Liver (tissue), 9 donors: ENCODE measurements around the gene MED8. TPM values are rescaled to one million over a fixed set of nuclear protein-coding genes. Genes with fewer than 3 reads are reported as not detected.

ENCODE experiments used
- DNase-seq: peaks from one replicate; pipeline ENCODE4 v3.0.0-alpha.2; 2017; ENCODE audit warnings: low spot score
- H3K27ac ChIP-seq, 2 donors: one replicate each; pipeline ENCODE4 v1.7.0; 2013; ENCODE audit warnings: inconsistent platforms in 2 of 2, low read length in 2 of 2, control low read depth in 1 of 2, low read depth in 1 of 2, mild to moderate bottlenecking in 1 of 2
- H3K27me3 ChIP-seq, 4 donors: one replicate each; pipeline versions ENCODE4 v1.6.1 to v1.7.0; 2013; ENCODE audit warnings: low read length in 3 of 4, inconsistent platforms in 1 of 4, mild to moderate bottlenecking in 1 of 4, moderate library complexity in 1 of 4; ENCODE audit not compliant: control insufficient read depth in 4 of 4, insufficient read depth in 4 of 4
- H3K36me3 ChIP-seq, 4 donors: one replicate each; pipeline versions ENCODE4 v1.6.1 to v1.7.0; 2013; ENCODE audit warnings: low read length in 3 of 4, mild to moderate bottlenecking in 3 of 4, low read depth in 1 of 4, moderate library complexity in 1 of 4; ENCODE audit not compliant: control insufficient read depth in 4 of 4, insufficient read depth in 3 of 4
- H3K4me1 ChIP-seq, 4 donors: one replicate each; pipeline versions ENCODE4 v1.6.1 to v1.7.0; 2013; ENCODE audit warnings: low read length in 3 of 4, mild to moderate bottlenecking in 3 of 4, moderate library complexity in 1 of 4; ENCODE audit not compliant: control insufficient read depth in 4 of 4, insufficient read depth in 4 of 4
- H3K4me3 ChIP-seq, 3 donors: one replicate each; pipeline versions ENCODE4 v1.6.1 to v1.7.0; 2013; ENCODE audit warnings: low read length in 3 of 3, control low read depth in 1 of 3, low read depth in 1 of 3, mild to moderate bottlenecking in 1 of 3
- H3K9ac ChIP-seq, 2 donors: one replicate each; pipeline ENCODE4 v1.7.0; 2013; ENCODE audit warnings: low read length in 2 of 2, mild to moderate bottlenecking in 2 of 2, moderate library complexity in 2 of 2, control low read depth in 1 of 2, low read depth in 1 of 2
- H3K9me3 ChIP-seq, 4 donors: one replicate each; pipeline versions ENCODE4 v1.6.1 to v1.7.0; 2013; ENCODE audit warnings: low read length in 3 of 4; ENCODE audit not compliant: control insufficient read depth in 4 of 4
- EGR1 ChIP-seq, 2 donors: IDR thresholded peaks; 2 replicates each; pipeline ENCODE4 v1.6.1; 2016 to 2018; ENCODE audit warnings: antibody characterized with exemption in 2 of 2, low read depth in 2 of 2
- FOXA1 ChIP-seq: IDR thresholded peaks from 2 replicates; pipeline ENCODE4 v1.6.1; 2016; ENCODE audit warnings: antibody characterized with exemption
- FOXA2 ChIP-seq: IDR thresholded peaks from 2 replicates; pipeline ENCODE4 v1.6.1; 2016; ENCODE audit warnings: antibody characterized with exemption
- GABPA ChIP-seq, 2 donors: IDR thresholded peaks in 1 of 2; conservative IDR thresholded peaks in 1 of 2; 2 replicates each; pipeline ENCODE4 v1.6.1; 2016; ENCODE audit warnings: antibody characterized with exemption in 2 of 2, mild to moderate bottlenecking in 1 of 2, moderate library complexity in 1 of 2
- HNF4A ChIP-seq, 2 donors: conservative IDR thresholded peaks; 2 replicates each; pipeline ENCODE4 v1.6.1; 2016; ENCODE audit warnings: antibody characterized with exemption in 2 of 2, mild to moderate bottlenecking in 2 of 2
- HNF4G ChIP-seq: IDR thresholded peaks from 2 replicates; pipeline ENCODE4 v1.6.1; 2016; ENCODE audit warnings: antibody characterized with exemption
- JUND ChIP-seq, 2 donors: IDR thresholded peaks; 2 replicates each; pipeline ENCODE4 v1.6.1; 2016; ENCODE audit warnings: antibody characterized with exemption in 2 of 2
- NR2F2 ChIP-seq: IDR thresholded peaks from 2 replicates; pipeline ENCODE4 v1.6.1; 2016; ENCODE audit warnings: antibody characterized with exemption
- RAD21 ChIP-seq, 2 donors: IDR thresholded peaks; 2 replicates each; pipeline ENCODE4 v1.6.1; 2016; ENCODE audit warnings: antibody characterized with exemption in 2 of 2, mild to moderate bottlenecking in 2 of 2
- RXRA ChIP-seq, 2 donors: IDR thresholded peaks; 2 replicates each; pipeline ENCODE4 v1.6.1; 2017 to 2018; ENCODE audit warnings: antibody characterized with exemption in 2 of 2, mild to moderate bottlenecking in 1 of 2
- SP1 ChIP-seq: IDR thresholded peaks from 2 replicates; pipeline ENCODE4 v1.6.1; 2018; ENCODE audit warnings: antibody characterized with exemption, mild to moderate bottlenecking
- TAF1 ChIP-seq: conservative IDR thresholded peaks from 2 replicates; pipeline ENCODE4 v1.6.1; 2016; ENCODE audit warnings: antibody characterized with exemption, mild to moderate bottlenecking
- YY1 ChIP-seq: IDR thresholded peaks from 2 replicates; pipeline ENCODE4 v1.6.1; 2016; ENCODE audit warnings: antibody characterized with exemption, mild to moderate bottlenecking
- WGBS: extraction: QIAGEN DNeasy Blood & Tissue Kit; methylation state at CpG from one replicate; pipeline ENCODE4 v1.1.7; 2013; 5-methylcytosine and 5-hydroxymethylcytosine counted together
- polyA plus RNA-seq, 2 donors: library from polyadenylated mRNA; stranded (reverse) in 1 of 2; unstranded in 1 of 2; fragments of 200-250 nt in 1 of 2; fragments of >200 nt in 1 of 2; fragmentation: Nextera tagmentation in 1 of 2; extraction: Ambion mirVana in 1 of 2; gene quantifications; one replicate each; pipeline versions ENCODE4 v1.2.1 to v1.2.3, GENCODE V29; 2013 to 2015
- total RNA-seq, 2 donors: library from RNA; depleted of rRNA; stranded (reverse); fragments of >200 nt; gene quantifications; one replicate each; pipeline ENCODE4 v1.2.3, GENCODE V29; 2014
- TF ChIP-seq, protein P1 (sequence below): IDR thresholded peaks from 2 replicates; pipeline ENCODE4 v1.6.1; 2016; ENCODE audit warnings: antibody characterized with exemption
- TF ChIP-seq, protein P2 (sequence below): IDR thresholded peaks from 2 replicates; pipeline ENCODE4 v1.6.1; 2016; ENCODE audit warnings: antibody characterized with exemption
- TF ChIP-seq, protein P3 (sequence below): IDR thresholded peaks from 2 replicates; pipeline ENCODE4 v1.6.1; 2016; ENCODE audit warnings: antibody characterized with exemption
- TF ChIP-seq, protein P4 (sequence below): fragments of 150-350 bp; IDR thresholded peaks from 2 replicates; pipeline ENCODE4 v1.5.1; 2017; ENCODE audit warnings: improper control_type of control experiment, low read depth, low read length; ENCODE audit not compliant: missing input control
- TF ChIP-seq, protein P5 (sequence below): IDR thresholded peaks from 2 replicates; pipeline ENCODE4 v1.6.1; 2016; ENCODE audit warnings: antibody characterized with exemption, mild to moderate bottlenecking
- donor health status: healthy.
- donor health status: healthy.
- donor health status: healthy.
- donor health status: healthy.
- donor health status: healthy.

Gene MED8
- total and polyA plus RNA-seq, 4 donors, result 26.2 to 37.6 (median 29.1) TPM

DNA sequence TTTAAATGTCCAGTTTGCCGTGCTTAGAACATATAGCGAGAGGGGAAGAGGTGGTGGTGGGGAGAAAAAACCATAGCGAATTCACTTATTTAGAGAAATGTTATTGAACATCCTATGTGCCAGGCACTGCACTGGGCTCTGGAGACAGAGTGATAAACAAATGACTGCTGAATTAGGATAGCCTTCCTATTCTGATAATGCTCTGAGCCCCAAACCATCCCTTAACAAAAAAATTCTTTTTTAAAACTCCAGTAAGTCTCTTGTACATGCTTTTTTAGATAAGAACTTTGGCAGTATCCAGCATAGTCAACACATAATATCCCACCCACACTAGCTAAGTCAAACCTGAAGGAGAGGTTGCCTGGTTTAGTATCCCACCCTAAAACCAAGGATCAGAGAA lies 8.6 kb upstream of the MED8 start:
- no peak overlapping the region for H3K27ac ChIP-seq
- no peaks in the 10 kb centered on the region for H3K27me3 ChIP-seq
- H3K9ac ChIP-seq, result no peak overlapping the region
- H3K4me1 ChIP-seq, result no peaks in the 10 kb centered on the region
- H3K36me3 ChIP-seq, result peaks cover 0 to 8% (median 6%) of the 10 kb centered on the region in 4 donors
- H3K9me3 ChIP-seq, result no peaks in the 10 kb centered on the region
- DNase-seq, result no peak
- no peak overlapping the region for H3K4me3 ChIP-seq
- TF ChIP-seq RAD21 (IDR thresholded peaks at IDR 0.05), result no peak
- TF ChIP-seq, protein P1, sequence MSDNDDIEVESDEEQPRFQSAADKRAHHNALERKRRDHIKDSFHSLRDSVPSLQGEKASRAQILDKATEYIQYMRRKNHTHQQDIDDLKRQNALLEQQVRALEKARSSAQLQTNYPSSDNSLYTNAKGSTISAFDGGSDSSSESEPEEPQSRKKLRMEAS, result no peak
- TF ChIP-seq HNF4A (conservative IDR thresholded peaks at IDR 0.05), result no peak
- no peak for TF ChIP-seq TAF1
- TF ChIP-seq, protein P2, sequence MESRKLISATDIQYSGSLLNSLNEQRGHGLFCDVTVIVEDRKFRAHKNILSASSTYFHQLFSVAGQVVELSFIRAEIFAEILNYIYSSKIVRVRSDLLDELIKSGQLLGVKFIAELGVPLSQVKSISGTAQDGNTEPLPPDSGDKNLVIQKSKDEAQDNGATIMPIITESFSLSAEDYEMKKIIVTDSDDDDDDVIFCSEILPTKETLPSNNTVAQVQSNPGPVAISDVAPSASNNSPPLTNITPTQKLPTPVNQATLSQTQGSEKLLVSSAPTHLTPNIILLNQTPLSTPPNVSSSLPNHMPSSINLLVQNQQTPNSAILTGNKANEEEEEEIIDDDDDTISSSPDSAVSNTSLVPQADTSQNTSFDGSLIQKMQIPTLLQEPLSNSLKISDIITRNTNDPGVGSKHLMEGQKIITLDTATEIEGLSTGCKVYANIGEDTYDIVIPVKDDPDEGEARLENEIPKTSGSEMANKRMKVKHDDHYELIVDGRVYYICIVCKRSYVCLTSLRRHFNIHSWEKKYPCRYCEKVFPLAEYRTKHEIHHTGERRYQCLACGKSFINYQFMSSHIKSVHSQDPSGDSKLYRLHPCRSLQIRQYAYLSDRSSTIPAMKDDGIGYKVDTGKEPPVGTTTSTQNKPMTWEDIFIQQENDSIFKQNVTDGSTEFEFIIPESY, result no peak
- TF ChIP-seq HNF4G, result no peak
- TF ChIP-seq, protein P3, sequence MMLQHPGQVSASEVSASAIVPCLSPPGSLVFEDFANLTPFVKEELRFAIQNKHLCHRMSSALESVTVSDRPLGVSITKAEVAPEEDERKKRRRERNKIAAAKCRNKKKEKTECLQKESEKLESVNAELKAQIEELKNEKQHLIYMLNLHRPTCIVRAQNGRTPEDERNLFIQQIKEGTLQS, result no peak
- TF ChIP-seq FOXA2, result no peak
- TF ChIP-seq SP1, result no peak
- TF ChIP-seq GABPA (IDR thresholded peaks at IDR 0.05 in 1 of 2, conservative IDR thresholded peaks at IDR 0.05 in 1 of 2), result no peak
- no peak for TF ChIP-seq RXRA (IDR thresholded peaks at IDR 0.05)
- TF ChIP-seq FOXA1, result no peak
- TF ChIP-seq NR2F2, result no peak
- TF ChIP-seq JUND (IDR thresholded peaks at IDR 0.05), result no peak
- TF ChIP-seq, protein P4, sequence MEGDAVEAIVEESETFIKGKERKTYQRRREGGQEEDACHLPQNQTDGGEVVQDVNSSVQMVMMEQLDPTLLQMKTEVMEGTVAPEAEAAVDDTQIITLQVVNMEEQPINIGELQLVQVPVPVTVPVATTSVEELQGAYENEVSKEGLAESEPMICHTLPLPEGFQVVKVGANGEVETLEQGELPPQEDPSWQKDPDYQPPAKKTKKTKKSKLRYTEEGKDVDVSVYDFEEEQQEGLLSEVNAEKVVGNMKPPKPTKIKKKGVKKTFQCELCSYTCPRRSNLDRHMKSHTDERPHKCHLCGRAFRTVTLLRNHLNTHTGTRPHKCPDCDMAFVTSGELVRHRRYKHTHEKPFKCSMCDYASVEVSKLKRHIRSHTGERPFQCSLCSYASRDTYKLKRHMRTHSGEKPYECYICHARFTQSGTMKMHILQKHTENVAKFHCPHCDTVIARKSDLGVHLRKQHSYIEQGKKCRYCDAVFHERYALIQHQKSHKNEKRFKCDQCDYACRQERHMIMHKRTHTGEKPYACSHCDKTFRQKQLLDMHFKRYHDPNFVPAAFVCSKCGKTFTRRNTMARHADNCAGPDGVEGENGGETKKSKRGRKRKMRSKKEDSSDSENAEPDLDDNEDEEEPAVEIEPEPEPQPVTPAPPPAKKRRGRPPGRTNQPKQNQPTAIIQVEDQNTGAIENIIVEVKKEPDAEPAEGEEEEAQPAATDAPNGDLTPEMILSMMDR, result no peak
- 98% methylated on average over 3 of the region's 3 CpGs for WGBS

DNA sequence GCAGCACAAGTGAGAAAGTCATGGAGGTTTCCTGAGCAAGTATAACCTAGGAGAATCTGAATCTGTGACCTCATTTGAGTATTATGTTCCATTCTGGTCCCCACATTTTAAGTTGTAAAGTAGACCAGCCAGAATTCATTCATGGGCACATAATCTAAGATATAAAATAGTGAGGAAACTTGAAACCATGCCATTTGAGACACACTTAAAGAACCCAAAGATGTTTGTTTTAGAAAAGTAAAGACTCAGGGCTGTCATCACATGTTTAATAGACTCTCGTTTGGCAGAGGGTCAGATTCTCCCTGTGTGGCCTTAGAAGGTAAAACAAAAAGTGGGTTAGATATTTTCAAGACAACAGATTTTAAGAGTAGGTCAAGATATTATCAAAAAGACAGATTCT lies 6.5 kb upstream of the MED8 start:
- Histone ChIP-seq H3K9me3 (no peaks in the 10 kb centered on the region), H3K4me3 (no peak overlapping the region), H3K27ac (no peak overlapping the region), H3K36me3 (peaks cover 0 to 6% (median 5%) of the 10 kb centered on the region in 4 donors), H3K27me3 (no peaks in the 10 kb centered on the region), H3K4me1 (peaks cover 0 to 2% (median 0%) of the 10 kb centered on the region in 4 donors), H3K9ac (no peak overlapping the region)
- 84% methylated on average over 1 of the region's 1 CpG for WGBS
- DNase-seq, result no peak
- TF ChIP-seq FOXA1 (no peak), GABPA (IDR thresholded peaks at IDR 0.05 in 1 of 2, conservative IDR thresholded peaks at IDR 0.05 in 1 of 2) (no peak), RXRA (IDR thresholded peaks at IDR 0.05) (no peak), HNF4A (conservative IDR thresholded peaks at IDR 0.05) (no peak), NR2F2 (no peak), EGR1 (IDR thresholded peaks at IDR 0.05; ENCODE audit: low read depth in 2 of 2) (no peak), HNF4G (no peak), YY1 (no peak), RAD21 (IDR thresholded peaks at IDR 0.05) (no peak), TAF1 (no peak), FOXA2 (no peak), JUND (IDR thresholded peaks at IDR 0.05) (no peak), SP1 (no peak)
- TF ChIP-seq, protein P4, result no peak
- TF ChIP-seq, protein P1, result no peak
- TF ChIP-seq, protein P2, result no peak
- TF ChIP-seq, protein P5, sequence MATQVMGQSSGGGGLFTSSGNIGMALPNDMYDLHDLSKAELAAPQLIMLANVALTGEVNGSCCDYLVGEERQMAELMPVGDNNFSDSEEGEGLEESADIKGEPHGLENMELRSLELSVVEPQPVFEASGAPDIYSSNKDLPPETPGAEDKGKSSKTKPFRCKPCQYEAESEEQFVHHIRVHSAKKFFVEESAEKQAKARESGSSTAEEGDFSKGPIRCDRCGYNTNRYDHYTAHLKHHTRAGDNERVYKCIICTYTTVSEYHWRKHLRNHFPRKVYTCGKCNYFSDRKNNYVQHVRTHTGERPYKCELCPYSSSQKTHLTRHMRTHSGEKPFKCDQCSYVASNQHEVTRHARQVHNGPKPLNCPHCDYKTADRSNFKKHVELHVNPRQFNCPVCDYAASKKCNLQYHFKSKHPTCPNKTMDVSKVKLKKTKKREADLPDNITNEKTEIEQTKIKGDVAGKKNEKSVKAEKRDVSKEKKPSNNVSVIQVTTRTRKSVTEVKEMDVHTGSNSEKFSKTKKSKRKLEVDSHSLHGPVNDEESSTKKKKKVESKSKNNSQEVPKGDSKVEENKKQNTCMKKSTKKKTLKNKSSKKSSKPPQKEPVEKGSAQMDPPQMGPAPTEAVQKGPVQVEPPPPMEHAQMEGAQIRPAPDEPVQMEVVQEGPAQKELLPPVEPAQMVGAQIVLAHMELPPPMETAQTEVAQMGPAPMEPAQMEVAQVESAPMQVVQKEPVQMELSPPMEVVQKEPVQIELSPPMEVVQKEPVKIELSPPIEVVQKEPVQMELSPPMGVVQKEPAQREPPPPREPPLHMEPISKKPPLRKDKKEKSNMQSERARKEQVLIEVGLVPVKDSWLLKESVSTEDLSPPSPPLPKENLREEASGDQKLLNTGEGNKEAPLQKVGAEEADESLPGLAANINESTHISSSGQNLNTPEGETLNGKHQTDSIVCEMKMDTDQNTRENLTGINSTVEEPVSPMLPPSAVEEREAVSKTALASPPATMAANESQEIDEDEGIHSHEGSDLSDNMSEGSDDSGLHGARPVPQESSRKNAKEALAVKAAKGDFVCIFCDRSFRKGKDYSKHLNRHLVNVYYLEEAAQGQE, result no peak
- TF ChIP-seq, protein P3, result no peak
